Neural cell (in vitro differentiated cells): ENCODE measurements around the gene PROSER2. TPM values are rescaled to one million over a fixed set of nuclear protein-coding genes. Genes with fewer than 3 reads are reported as not detected.

Experiments used
- H2AFZ ChIP-seq: fragments of 200-600, 300-800 bp; sonication (generic), shearing (Covaris generic); 2 replicates; pipeline ENCODE4 v1.6.0; 2014; ENCODE audit warnings: low read depth, mild to moderate bottlenecking, antibody characterized with exemption, low read length, moderate library complexity
- H3F3A ChIP-seq: fragments of 200-600 bp; shearing (Covaris generic); 2 replicates; pipeline ENCODE4 v1.6.1; 2016; ENCODE audit warnings: mild to moderate bottlenecking, moderate library complexity, mixed read lengths, antibody characterized with exemption, low read length; ENCODE audit not compliant: insufficient read depth, poor library complexity, severe bottlenecking
- H3K27ac ChIP-seq: fragments of 200-600, 300-800 bp; sonication (generic), shearing (Covaris generic); 2 replicates; pipeline ENCODE4 v1.5.1; 2014; ENCODE audit warnings: mild to moderate bottlenecking, low read length, moderate library complexity
- H3K27me3 ChIP-seq: fragments of 300-800, 200-600 bp; sonication (generic), shearing (Covaris generic); 2 replicates; pipeline ENCODE4 v1.6.0; 2014; ENCODE audit warnings: mild to moderate bottlenecking, low read depth, low read length, moderate library complexity; ENCODE audit not compliant: insufficient read depth
- H3K36me3 ChIP-seq: fragments of 300-800, 200-600 bp; sonication (generic), shearing (Covaris generic); 2 replicates; pipeline ENCODE4 v1.5.1; 2014; ENCODE audit warnings: mild to moderate bottlenecking, antibody characterized with exemption, low read length, moderate library complexity; ENCODE audit not compliant: insufficient read depth
- H3K4me2 ChIP-seq: fragments of 300-800, 200-600 bp; sonication (generic), shearing (Covaris generic); 2 replicates; pipeline ENCODE4 v1.6.0; 2014; ENCODE audit warnings: mild to moderate bottlenecking, low read length
- H3K4me3 ChIP-seq: fragments of 300-800, 200-600 bp; sonication (generic), shearing (Covaris generic); 2 replicates; pipeline ENCODE4 v1.5.1; 2014; ENCODE audit warnings: mild to moderate bottlenecking, low read length, moderate library complexity
- H3K79me2 ChIP-seq: fragments of 200-600 bp; shearing (Covaris generic); replicated peaks from 2 replicates; pipeline ENCODE4 v1.6.0; 2014; ENCODE audit warnings: mild to moderate bottlenecking, low read length, moderate library complexity; ENCODE audit not compliant: insufficient read depth
- H3K9ac ChIP-seq: fragments of 300-800, 200-600 bp; sonication (generic), shearing (Covaris generic); 2 replicates; pipeline ENCODE4 v1.6.1; 2016; ENCODE audit warnings: mild to moderate bottlenecking, low read length, mixed read lengths
- H3K9me2 ChIP-seq: fragments of 200-600 bp; shearing (Covaris generic); 2 replicates; pipeline ENCODE4 v1.6.1; 2016; ENCODE audit warnings: mild to moderate bottlenecking, low read length, mixed read lengths; ENCODE audit not compliant: insufficient read depth
- H3K9me3 ChIP-seq: fragments of 200-600, 300-800 bp; sonication (generic), shearing (Covaris generic); 2 replicates; pipeline ENCODE4 v1.6.1; 2016; ENCODE audit warnings: mild to moderate bottlenecking, mixed run types, low read length, moderate library complexity, mixed read lengths
- H4K20me1 ChIP-seq: fragments of 200-600 bp; shearing (Covaris generic); 2 replicates; pipeline ENCODE4 v1.6.1; 2016; ENCODE audit warnings: mild to moderate bottlenecking, mixed run types; ENCODE audit not compliant: insufficient read depth
- EP300 ChIP-seq: fragments of 450-650 bp; conservative IDR thresholded peaks from 2 replicates; pipeline ENCODE4 v1.6.1; 2014; ENCODE audit warnings: antibody characterized with exemption, mild to moderate bottlenecking, moderate library complexity; ENCODE audit not compliant: poor library complexity, severe bottlenecking
- EZH2 ChIP-seq: fragments of 200-600, 300-800 bp; shearing (Covaris generic), sonication (generic); IDR thresholded peaks from 2 replicates; pipeline ENCODE4 v1.6.1; 2014; ENCODE audit warnings: antibody characterized with exemption, low read length, borderline replicate concordance, mild to moderate bottlenecking; ENCODE audit not compliant: insufficient read depth, poor library complexity, severe bottlenecking
- MXI1 ChIP-seq: fragments of 450-650 bp; conservative IDR thresholded peaks from 2 replicates; pipeline ENCODE4 v1.6.1; 2014; ENCODE audit warnings: antibody characterized with exemption, mild to moderate bottlenecking; ENCODE audit not compliant: poor library complexity, severe bottlenecking
- POLR2AphosphoS5 ChIP-seq: IDR thresholded peaks from 2 replicates; pipeline ENCODE4 v1.6.1; 2012
- RAD21 ChIP-seq: fragments of 450-650 bp; conservative IDR thresholded peaks from 2 replicates; pipeline ENCODE4 v1.6.1; 2014; ENCODE audit warnings: antibody characterized with exemption, mild to moderate bottlenecking, moderate library complexity
- SMC3 ChIP-seq: fragments of 450-650 bp; conservative IDR thresholded peaks from 2 replicates; pipeline ENCODE4 v1.6.1; 2014; ENCODE audit warnings: antibody characterized with exemption, mild to moderate bottlenecking, moderate library complexity; ENCODE audit not compliant: poor library complexity
- TAF1 ChIP-seq: IDR thresholded peaks from 2 replicates; pipeline ENCODE4 v1.6.1; 2012; ENCODE audit warnings: low read depth
- polyA plus RNA-seq: library from polyadenylated mRNA; depleted of rRNA; stranded (reverse); fragments of >200 nt; gene quantifications from 2 replicates; pipeline ENCODE4 v1.2.3, GENCODE V29; 2014
- TF ChIP-seq, protein P1 (sequence below): fragments of 450-650 bp; IDR thresholded peaks from 2 replicates; pipeline ENCODE4 v1.5.1; 2014; ENCODE audit warnings: antibody characterized with exemption, mild to moderate bottlenecking, moderate library complexity; ENCODE audit not compliant: poor library complexity, severe bottlenecking
- TF ChIP-seq, protein P2 (sequence below): IDR thresholded peaks from 2 replicates; pipeline ENCODE4 v1.6.1; 2012; ENCODE audit warnings: borderline replicate concordance

PROSER2 gene
- polyA plus RNA-seq, 1 donor from 2014 or later: 1.1 TPM

DNA sequence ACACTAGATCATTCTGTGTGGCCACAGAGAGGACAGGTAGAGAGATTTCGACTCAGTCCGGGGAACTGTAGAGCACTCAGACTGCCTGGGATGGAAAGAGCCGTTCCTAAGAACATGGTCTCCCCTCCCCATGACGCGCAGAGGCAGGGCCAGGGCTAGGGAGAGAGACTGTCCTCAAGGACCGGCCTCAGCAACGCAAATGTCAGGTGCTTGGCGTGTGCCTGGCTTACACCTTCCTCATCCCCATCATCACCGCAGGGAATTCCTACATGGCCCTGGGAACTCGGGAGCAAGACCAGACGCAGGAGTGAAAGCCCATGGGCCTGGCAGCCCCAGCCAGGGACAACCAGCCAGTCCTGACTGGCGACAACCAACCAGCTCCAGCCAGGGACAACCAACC is 55.6 kb downstream of the PROSER2 start:
- H4K20me1 ChIP-seq: no peaks in the 10 kb centered on the region
- no peaks in the 10 kb centered on the region for H3K79me2 ChIP-seq
- no peaks in the 10 kb centered on the region for H3F3A ChIP-seq
- no peak overlapping the region for H3K9ac ChIP-seq
- TF ChIP-seq RAD21 (no peak), EZH2 (no peak), MXI1 (no peak), TAF1 (no peak), POLR2AphosphoS5 (no peak)
- TF ChIP-seq, protein P1, sequence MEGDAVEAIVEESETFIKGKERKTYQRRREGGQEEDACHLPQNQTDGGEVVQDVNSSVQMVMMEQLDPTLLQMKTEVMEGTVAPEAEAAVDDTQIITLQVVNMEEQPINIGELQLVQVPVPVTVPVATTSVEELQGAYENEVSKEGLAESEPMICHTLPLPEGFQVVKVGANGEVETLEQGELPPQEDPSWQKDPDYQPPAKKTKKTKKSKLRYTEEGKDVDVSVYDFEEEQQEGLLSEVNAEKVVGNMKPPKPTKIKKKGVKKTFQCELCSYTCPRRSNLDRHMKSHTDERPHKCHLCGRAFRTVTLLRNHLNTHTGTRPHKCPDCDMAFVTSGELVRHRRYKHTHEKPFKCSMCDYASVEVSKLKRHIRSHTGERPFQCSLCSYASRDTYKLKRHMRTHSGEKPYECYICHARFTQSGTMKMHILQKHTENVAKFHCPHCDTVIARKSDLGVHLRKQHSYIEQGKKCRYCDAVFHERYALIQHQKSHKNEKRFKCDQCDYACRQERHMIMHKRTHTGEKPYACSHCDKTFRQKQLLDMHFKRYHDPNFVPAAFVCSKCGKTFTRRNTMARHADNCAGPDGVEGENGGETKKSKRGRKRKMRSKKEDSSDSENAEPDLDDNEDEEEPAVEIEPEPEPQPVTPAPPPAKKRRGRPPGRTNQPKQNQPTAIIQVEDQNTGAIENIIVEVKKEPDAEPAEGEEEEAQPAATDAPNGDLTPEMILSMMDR: no peak
- no peak overlapping the region for H3K27ac ChIP-seq
- H2AFZ ChIP-seq: no peak overlapping the region
- H3K4me3 ChIP-seq: no peak overlapping the region
- no peaks in the 10 kb centered on the region for H3K9me3 ChIP-seq
- no peak overlapping the region for H3K4me2 ChIP-seq
- H3K9me2 ChIP-seq: no peaks in the 10 kb centered on the region
- H3K27me3 ChIP-seq: no peaks in the 10 kb centered on the region
- H3K36me3 ChIP-seq: no peaks in the 10 kb centered on the region

DNA sequence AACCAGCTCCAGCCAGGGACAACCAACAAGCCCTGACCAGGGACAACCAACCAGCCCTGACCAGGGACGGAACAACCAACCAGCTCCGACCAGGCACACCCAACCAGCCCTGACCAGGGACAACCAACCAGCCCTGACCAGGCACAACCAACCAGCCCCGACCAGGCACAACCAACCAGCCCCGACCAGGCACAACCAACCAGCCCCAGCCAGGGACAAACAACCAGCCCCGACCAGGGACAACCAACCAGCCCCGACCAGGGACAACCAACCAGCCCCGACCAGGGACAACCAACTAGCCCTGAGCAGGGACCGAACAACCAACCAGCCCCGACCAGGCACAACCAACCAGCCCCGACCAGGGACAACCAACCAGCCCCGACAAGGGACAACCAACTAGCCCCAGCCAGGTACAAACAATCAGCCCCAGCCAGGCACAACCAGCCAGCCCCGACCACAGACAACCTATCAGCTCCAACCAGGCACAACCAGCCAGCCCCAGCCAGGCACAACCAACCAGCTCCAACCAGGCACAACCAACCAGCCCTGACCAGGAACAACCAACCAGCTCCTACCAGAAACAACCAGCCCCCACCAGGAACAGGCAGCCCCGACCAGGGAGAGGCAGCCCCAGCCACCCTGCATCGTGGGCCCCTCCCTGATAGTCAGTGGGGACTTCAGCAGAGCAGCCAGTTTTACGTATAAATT is 56.4 kb downstream of the PROSER2 start:
- no peak for TF ChIP-seq POLR2AphosphoS5
- no peak for TF ChIP-seq SMC3
- TF ChIP-seq, protein P1: no peak
- no peak for TF ChIP-seq EZH2
- TF ChIP-seq, protein P2, sequence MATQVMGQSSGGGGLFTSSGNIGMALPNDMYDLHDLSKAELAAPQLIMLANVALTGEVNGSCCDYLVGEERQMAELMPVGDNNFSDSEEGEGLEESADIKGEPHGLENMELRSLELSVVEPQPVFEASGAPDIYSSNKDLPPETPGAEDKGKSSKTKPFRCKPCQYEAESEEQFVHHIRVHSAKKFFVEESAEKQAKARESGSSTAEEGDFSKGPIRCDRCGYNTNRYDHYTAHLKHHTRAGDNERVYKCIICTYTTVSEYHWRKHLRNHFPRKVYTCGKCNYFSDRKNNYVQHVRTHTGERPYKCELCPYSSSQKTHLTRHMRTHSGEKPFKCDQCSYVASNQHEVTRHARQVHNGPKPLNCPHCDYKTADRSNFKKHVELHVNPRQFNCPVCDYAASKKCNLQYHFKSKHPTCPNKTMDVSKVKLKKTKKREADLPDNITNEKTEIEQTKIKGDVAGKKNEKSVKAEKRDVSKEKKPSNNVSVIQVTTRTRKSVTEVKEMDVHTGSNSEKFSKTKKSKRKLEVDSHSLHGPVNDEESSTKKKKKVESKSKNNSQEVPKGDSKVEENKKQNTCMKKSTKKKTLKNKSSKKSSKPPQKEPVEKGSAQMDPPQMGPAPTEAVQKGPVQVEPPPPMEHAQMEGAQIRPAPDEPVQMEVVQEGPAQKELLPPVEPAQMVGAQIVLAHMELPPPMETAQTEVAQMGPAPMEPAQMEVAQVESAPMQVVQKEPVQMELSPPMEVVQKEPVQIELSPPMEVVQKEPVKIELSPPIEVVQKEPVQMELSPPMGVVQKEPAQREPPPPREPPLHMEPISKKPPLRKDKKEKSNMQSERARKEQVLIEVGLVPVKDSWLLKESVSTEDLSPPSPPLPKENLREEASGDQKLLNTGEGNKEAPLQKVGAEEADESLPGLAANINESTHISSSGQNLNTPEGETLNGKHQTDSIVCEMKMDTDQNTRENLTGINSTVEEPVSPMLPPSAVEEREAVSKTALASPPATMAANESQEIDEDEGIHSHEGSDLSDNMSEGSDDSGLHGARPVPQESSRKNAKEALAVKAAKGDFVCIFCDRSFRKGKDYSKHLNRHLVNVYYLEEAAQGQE: no peak
- no peak for TF ChIP-seq MXI1
- TF ChIP-seq RAD21: no peak
- no peak for TF ChIP-seq TAF1
- no peak for TF ChIP-seq EP300
- no peaks in the 10 kb centered on the region for H3K79me2 ChIP-seq
- H3F3A ChIP-seq: no peaks in the 10 kb centered on the region
- H3K9ac ChIP-seq: no peak overlapping the region
- no peaks in the 10 kb centered on the region for H3K36me3 ChIP-seq
- H3K9me3 ChIP-seq: no peaks in the 10 kb centered on the region
- H3K27me3 ChIP-seq: no peaks in the 10 kb centered on the region
- no peaks in the 10 kb centered on the region for H4K20me1 ChIP-seq
- H3K9me2 ChIP-seq: no peaks in the 10 kb centered on the region
- no peak overlapping the region for H2AFZ ChIP-seq
- no peak overlapping the region for H3K27ac ChIP-seq
- H3K4me3 ChIP-seq: no peak overlapping the region
- no peak overlapping the region for H3K4me2 ChIP-seq
